Lung (tissue), 12 donors: ENCODE data around the gene EYS. TPM values are rescaled to one million over a fixed set of nuclear protein-coding genes. Genes with fewer than 3 reads are reported as not detected.
"Not testable (repeated sequence)": the region's sequence is repeated elsewhere in the genome, so short reads cannot be mapped to it uniquely, and the experiment has no call there.

Experiments used
- ATAC-seq: fragments of 200-7000 bp; cut with Tn5 transposase; one replicate; pipeline ENCODE4 v1.9.1; 2020; ENCODE audit warnings: moderate number of reproducible peaks; ENCODE audit not compliant: insufficient read depth, low FRiP score
- DNase-seq, 3 donors: peaks; one replicate each; pipeline ENCODE4 v3.0.0-alpha.2; 2013 to 2017
- H3K27ac ChIP-seq, 2 donors: one replicate each; pipeline ENCODE4 v1.5.1; 2013; ENCODE audit warnings: mild to moderate bottlenecking in 2 of 2, moderate library complexity in 2 of 2, control low read depth in 1 of 2, inconsistent platforms in 1 of 2, low read depth in 1 of 2, low read length in 1 of 2
- H3K27me3 ChIP-seq, 3 donors: one replicate each; pipeline ENCODE4 v1.5.1; 2013; ENCODE audit warnings: low read length in 2 of 3; ENCODE audit not compliant: control insufficient read depth in 3 of 3, insufficient read depth in 3 of 3
- H3K36me3 ChIP-seq, 4 donors: one replicate each; pipeline ENCODE4 v1.5.1; 2013; ENCODE audit warnings: low read length in 4 of 4, mild to moderate bottlenecking in 1 of 4, moderate library complexity in 1 of 4; ENCODE audit not compliant: control insufficient read depth in 4 of 4, insufficient read depth in 4 of 4
- H3K4me1 ChIP-seq, 5 donors: one replicate each; pipeline ENCODE4 v1.5.1; 2013; ENCODE audit warnings: low read length in 5 of 5, mild to moderate bottlenecking in 2 of 5, moderate library complexity in 1 of 5; ENCODE audit not compliant: control insufficient read depth in 5 of 5, insufficient read depth in 5 of 5
- H3K4me3 ChIP-seq: one replicate; pipeline ENCODE4 v1.5.1; 2013; ENCODE audit warnings: mild to moderate bottlenecking, control low read depth, moderate library complexity
- H3K9ac ChIP-seq, 2 donors: one replicate each; pipeline ENCODE4 v1.5.1; 2013; ENCODE audit warnings: low read length in 2 of 2, control low read depth in 1 of 2; ENCODE audit not compliant: insufficient read depth in 1 of 2
- H3K9me3 ChIP-seq, 4 donors: one replicate each; pipeline ENCODE4 v1.5.1; 2013; ENCODE audit warnings: low read length in 3 of 4, mild to moderate bottlenecking in 1 of 4, moderate library complexity in 1 of 4; ENCODE audit not compliant: control insufficient read depth in 4 of 4, insufficient read depth in 3 of 4
- WGBS, 2 donors: extraction: QIAGEN DNeasy Blood & Tissue Kit; methylation state at CpG; one replicate each; pipeline ENCODE4 v1.1.7; 2013; 5-methylcytosine and 5-hydroxymethylcytosine counted together
- polyA plus RNA-seq, 2 donors: library from polyadenylated mRNA; stranded (reverse); fragments of 200-250 nt; gene quantifications; one replicate each; pipeline ENCODE4 v1.2.1, GENCODE V29; 2013
- total RNA-seq, 2 donors: library from RNA; depleted of rRNA in 1 of 2; stranded (reverse); fragments of >200 nt in 1 of 2; gene quantifications; one replicate each; pipeline ENCODE4 v1.2.1, GENCODE V29; 2014 to 2021
- TF ChIP-seq, protein P1 (sequence below): IDR thresholded peaks from 2 replicates; pipeline ENCODE4 v1.5.1; 2012; ENCODE audit warnings: mild to moderate bottlenecking; ENCODE audit errors: control extremely low read depth, extremely low read depth
- donor health status: control.
- donor health status: control.
- donor health status: Bipolar disorder and iron deficiency.
- donor health status: healthy.
- donor health status: DM: yes; HTN: yes; CAD: no.

EYS gene
- total and polyA plus RNA-seq, 4 donors = 0.06 to 0.34 (median 0.12) TPM

DNA sequence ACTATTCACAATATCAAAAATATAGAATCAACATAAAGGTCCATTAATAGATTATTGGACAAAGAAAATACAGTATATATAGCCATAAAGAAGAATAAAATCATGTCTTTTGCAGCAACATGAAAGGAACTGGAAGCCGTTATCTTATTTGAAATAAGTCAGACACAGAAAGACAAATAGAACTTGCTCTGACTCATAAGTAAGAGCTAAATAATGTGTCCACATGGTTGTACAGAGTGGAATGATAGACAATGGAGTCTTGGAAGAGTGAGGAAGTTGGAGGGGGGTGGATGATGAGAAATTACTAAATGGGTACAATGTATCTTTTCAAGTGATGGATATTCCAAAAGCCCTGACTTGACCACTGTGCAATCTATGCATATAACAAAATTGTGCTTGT lies 1457.9 kb downstream of the EYS start:
- Histone ChIP-seq H3K27ac (no peak overlapping the region), H3K27me3 (no peaks in the 10 kb centered on the region), H3K9ac (no peak overlapping the region), H3K4me3 (no peak overlapping the region), H3K36me3 (no peaks in the 10 kb centered on the region), H3K4me1 (no peaks in the 10 kb centered on the region), H3K9me3 (no peaks in the 10 kb centered on the region)
- DNase-seq (no peak), ATAC-seq (no peak)
- TF ChIP-seq, protein P1, sequence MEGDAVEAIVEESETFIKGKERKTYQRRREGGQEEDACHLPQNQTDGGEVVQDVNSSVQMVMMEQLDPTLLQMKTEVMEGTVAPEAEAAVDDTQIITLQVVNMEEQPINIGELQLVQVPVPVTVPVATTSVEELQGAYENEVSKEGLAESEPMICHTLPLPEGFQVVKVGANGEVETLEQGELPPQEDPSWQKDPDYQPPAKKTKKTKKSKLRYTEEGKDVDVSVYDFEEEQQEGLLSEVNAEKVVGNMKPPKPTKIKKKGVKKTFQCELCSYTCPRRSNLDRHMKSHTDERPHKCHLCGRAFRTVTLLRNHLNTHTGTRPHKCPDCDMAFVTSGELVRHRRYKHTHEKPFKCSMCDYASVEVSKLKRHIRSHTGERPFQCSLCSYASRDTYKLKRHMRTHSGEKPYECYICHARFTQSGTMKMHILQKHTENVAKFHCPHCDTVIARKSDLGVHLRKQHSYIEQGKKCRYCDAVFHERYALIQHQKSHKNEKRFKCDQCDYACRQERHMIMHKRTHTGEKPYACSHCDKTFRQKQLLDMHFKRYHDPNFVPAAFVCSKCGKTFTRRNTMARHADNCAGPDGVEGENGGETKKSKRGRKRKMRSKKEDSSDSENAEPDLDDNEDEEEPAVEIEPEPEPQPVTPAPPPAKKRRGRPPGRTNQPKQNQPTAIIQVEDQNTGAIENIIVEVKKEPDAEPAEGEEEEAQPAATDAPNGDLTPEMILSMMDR = no peak
- 88 to 90% methylated on average over 1 of the region's 1 CpG for WGBS, 2 donors

DNA sequence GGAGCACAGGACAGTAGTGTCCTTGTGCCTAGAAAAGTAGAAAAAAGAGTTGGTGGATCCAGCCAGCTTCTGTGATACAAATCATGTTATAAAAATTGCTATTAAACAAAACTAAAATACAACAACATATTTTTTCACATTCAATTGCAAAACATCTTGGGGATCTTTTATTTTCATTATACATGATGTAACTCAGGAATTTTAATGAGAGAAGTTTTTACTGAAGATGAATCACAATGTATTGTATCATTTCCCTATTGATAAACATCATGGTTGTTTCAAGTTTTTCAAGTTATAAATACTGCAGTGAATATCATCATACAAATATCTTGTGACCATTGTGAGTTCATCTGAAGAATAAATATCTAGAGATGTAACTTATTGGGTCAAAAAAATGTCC lies 1463.4 kb downstream of the EYS start:
- Histone ChIP-seq H3K4me1 (no peaks in the 10 kb centered on the region), H3K4me3 (no peak overlapping the region), H3K27me3 (no peaks in the 10 kb centered on the region), H3K36me3 (no peaks in the 10 kb centered on the region), H3K9me3 (peaks cover 0 to 5% (median 0%) of the 10 kb centered on the region in 4 donors), H3K9ac (no peak overlapping the region), H3K27ac (no peak overlapping the region)
- TF ChIP-seq, protein P1 = no peak
- DNase-seq (no peak), ATAC-seq (no peak)

DNA sequence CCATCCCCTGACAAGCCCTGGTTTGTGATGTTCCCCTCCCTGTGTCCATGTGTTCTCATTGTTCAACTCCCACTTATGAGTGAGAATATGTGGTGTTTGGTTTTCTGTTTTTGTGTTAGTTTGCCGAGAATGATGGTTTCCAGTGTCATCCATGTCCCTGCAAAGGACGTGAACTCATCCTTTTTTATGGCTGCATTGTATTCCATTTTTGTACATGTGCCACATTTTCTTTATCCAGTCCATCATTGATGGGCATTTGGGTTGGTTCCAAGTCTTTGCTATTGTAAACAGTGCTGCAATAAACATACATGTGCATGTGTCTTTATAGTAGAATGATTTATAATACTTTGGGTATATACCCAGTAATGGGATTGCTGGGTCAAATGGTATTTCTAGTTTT lies 1468.1 kb downstream of the EYS start:
- H3K27me3 ChIP-seq, H3K4me3 ChIP-seq, H3K9ac ChIP-seq, DNase-seq, H3K9me3 ChIP-seq, H3K36me3 ChIP-seq, H3K27ac ChIP-seq, H3K4me1 ChIP-seq, ATAC-seq: not testable (repeated sequence)
- 88 to 90% methylated on average over 2 of the region's 2 CpGs for WGBS, 2 donors

DNA sequence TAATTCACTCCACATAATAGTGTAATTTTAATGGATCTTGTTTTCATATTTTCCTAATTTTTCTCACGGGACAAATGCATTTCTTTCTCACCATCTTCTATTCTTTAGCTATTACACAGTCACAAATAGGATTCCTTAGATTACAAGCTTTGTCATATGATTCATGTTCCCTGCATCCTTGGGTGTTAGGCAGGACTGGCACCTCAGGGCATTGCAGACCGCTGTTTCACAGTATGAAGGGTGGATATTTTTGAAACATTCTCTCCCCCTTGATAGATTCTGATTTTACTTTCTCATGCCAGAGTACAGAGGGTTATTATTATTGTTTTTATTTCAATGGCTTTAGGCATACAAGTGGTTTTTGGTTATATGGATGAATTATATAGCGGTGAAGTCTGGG lies 1469.0 kb downstream of the EYS start:
- DNase-seq = no peak
- Histone ChIP-seq H3K27ac (no peak overlapping the region), H3K27me3 (no peaks in the 10 kb centered on the region), H3K4me1 (no peaks in the 10 kb centered on the region), H3K9ac (no peak overlapping the region), H3K9me3 (peaks cover 0 to 5% (median 0%) of the 10 kb centered on the region in 4 donors), H3K4me3 (no peak overlapping the region), H3K36me3 (no peaks in the 10 kb centered on the region)
- no peak for ATAC-seq
- TF ChIP-seq, protein P1 = no peak
- WGBS, 2 donors = 90 to 92% methylated on average over 3 of the region's 3 CpGs
